Left colon (tissue), 2 donors: Measurements from ENCODE around the gene MEF2B. TPM values are rescaled to one million over a fixed set of nuclear protein-coding genes. Genes with fewer than 3 reads are reported as not detected.

Experiments
- ATAC-seq: fragments of 200-7000 bp; cut with Tn5 transposase; one replicate; pipeline ENCODE4 v1.9.1; 2020; ENCODE audit warnings: mild to moderate bottlenecking, moderate library complexity
- DNase-seq, 2 donors: peaks; one replicate each; pipeline ENCODE4 v3.0.0-alpha.2; 2020
- intact Hi-C, 2 donors: fragments of 100-400 bp; cut with DNase I in 1 of 2; cut with micrococcal nuclease in 1 of 2; formaldehyde crosslinking; loops; one replicate each; pipeline versions ENCODE4 v1.11.2 to v1.14.0; 2022; cut with DNase I, micrococcal nuclease
- long read RNA-seq: library from polyadenylated mRNA; unstranded; transcript quantifications from one replicate; pipeline ENCODE4 v2.0.0, GENCODE V29; 2021
- total RNA-seq, 2 donors: library from RNA; stranded (reverse); fragmentation: NEBNext Ultra II Directional; extraction: Animal tissue kit (Norgen Biotek cat#: 25700); gene quantifications; one replicate each; pipeline ENCODE4 v1.2.1, GENCODE V29; 2021
- donor health status: DM: no; HTN: no; CAD: no.
- donor health status: DM: yes; HTN: yes; CAD: no.

The MEF2B gene
- 1 to 10 TPM; 1.4 to 3.5 TPM for total RNA-seq
- long read RNA-seq, partial matches to known transcripts: 0 of 1 reads
- long read RNA-seq, other reads (novel, unspliced or antisense): 1 of 1 reads

DNA sequence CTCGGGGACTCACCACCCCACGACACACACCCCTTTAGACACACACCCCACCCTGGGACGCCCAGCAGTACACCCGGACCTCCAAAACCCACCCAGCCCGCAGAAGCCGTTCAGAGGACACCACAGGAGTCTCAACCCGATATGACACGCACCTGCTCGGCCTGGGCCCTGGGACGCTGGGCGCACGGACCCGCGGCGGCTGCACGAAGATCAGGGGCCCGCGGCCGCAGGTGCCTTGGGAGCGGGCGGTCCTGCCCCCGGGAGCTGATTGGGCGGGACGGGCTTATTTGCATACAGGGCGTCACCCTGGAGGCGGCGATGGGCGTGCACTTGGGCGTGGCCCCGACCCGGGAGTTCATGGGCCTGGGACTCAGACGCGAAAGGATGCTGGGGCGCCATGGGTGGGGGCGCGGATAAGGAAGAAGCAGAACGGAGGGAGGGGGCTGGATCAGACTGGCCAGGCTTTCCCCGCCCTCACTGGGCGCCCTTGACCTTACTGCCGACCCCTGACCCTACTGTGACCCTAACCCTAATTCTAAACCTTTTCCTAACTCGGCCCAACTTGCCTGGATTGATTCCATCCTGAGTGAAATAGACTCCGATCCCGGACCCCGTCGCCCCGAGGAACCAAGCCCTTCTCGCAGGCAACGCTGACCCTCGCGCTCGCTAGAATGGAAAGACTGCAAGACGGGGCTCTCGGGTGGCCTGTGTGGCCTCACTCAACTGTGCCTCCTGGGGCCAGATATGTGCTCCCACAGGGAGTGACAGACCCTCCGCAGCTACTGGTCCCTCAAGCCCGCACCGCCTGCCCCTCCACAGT lies at the start of gene MEF2B:
TSS of gene MEF2B (minus strand) at position 211 of the 820 bp plus-strand sequence. CDS start 19,528 bp downstream, outside the sequence.
- DNase-seq (peak; percentile 83 to 90), ATAC-seq (peak; percentile 97)
- intact Hi-C loops: no loop called here

DNA sequence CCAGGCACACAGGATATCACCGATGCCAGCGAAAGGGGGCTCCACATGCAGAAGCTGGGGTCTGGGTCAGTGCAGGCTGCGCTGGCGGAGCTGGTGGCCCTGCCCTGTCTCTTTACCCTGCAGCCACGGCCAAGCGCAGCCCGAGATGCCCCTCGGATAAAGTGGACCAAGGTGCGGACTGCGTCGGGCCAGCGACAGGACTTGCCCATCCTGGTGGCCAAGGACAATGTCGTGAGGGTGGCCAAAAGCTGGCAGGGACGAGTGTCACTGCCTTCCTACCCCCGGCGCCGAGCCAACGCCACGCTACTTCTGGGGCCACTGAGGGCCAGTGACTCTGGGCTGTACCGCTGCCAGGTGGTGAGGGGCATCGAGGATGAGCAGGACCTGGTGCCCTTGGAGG lies 48.8 kb upstream of the MEF2B start:
- DNase-seq (no peak), ATAC-seq (no peak)
- intact Hi-C loops: no loop called here

DNA sequence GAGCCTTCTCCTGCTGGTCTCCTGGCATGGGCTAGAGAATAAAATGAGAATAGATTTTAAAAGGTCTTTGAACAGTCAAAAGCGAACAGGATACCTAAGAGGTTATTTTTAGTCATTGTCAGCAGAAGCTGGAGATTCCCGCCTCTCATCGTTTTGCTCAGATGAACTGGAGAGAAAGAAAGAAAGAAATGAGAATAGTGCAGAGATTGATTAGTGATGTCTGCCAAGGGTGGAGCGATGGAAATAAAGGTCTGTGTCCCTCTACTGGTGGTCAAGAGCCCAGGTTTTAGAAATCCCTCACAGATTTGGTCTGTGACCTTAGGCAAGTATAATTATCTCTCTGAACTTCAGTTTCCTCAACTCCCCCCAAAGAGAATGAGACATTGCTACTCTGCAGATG lies 47.0 kb upstream of the MEF2B start:
- DNase-seq (no peak), ATAC-seq (no peak)
- intact Hi-C loops: no loop called here

- intact Hi-C loops: no loop called here
- DNase-seq (no peak), ATAC-seq (no peak)
Measured at GRCh38 chr19:19215792-19216191, 45.7 kb upstream of the MEF2B start.

- DNase-seq: no peak
- intact Hi-C loops: no loop called here
- peak; percentile 57 for ATAC-seq
Measured at GRCh38 chr19:19214892-19215291, 44.8 kb upstream of the MEF2B start.

DNA sequence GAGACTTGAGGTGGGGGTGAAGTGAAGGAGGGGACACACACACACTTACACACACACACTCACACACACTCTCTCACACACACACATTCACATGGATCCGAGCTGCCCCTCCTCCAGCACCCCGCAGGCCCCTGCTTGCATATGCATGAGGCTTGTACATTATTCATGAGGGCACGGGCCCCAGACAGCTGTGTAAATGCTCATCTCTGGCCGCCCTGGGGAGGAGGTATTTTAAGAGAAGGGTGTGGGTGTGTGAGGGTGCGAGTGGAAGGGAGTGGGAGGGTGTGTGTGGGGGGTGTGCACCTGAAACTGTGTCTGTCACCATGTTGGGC lies 44.1 kb upstream of the MEF2B start:
- intact Hi-C loops: no loop called here
- no peak for ATAC-seq
- no peak for DNase-seq

- no peak for ATAC-seq
- intact Hi-C loops: no loop called here
Measured at GRCh38 chr19:19213426-19214158, 43.5 kb upstream of the MEF2B start.

GRCh38 chr19:19212916-19213315 lies 42.9 kb upstream of the MEF2B start:
- intact Hi-C loops: no loop called here
- no peak for DNase-seq

More at GRCh38 chr19:19213426-19214158, 43.5 kb upstream of the MEF2B start:
- no peak for DNase-seq

GRCh38 chr19:19211499-19212420 lies 41.7 kb upstream of the MEF2B start, which contains the start of gene NCAN:
Gene NCAN, plus strand, starts transcription at chr19:19211958. Its CDS starts 4,996 bp downstream, at chr19:19216954.
- no peak for DNase-seq
- ATAC-seq: no peak
- intact Hi-C loops: no loop called here

More at GRCh38 chr19:19212916-19213315, 42.9 kb upstream of the MEF2B start:
- ATAC-seq: no peak

- intact Hi-C loops: no loop called here
- ATAC-seq (no peak), DNase-seq (no peak)
Measured at GRCh38 chr19:19209372-19209771, 39.3 kb upstream of the MEF2B start.

DNA sequence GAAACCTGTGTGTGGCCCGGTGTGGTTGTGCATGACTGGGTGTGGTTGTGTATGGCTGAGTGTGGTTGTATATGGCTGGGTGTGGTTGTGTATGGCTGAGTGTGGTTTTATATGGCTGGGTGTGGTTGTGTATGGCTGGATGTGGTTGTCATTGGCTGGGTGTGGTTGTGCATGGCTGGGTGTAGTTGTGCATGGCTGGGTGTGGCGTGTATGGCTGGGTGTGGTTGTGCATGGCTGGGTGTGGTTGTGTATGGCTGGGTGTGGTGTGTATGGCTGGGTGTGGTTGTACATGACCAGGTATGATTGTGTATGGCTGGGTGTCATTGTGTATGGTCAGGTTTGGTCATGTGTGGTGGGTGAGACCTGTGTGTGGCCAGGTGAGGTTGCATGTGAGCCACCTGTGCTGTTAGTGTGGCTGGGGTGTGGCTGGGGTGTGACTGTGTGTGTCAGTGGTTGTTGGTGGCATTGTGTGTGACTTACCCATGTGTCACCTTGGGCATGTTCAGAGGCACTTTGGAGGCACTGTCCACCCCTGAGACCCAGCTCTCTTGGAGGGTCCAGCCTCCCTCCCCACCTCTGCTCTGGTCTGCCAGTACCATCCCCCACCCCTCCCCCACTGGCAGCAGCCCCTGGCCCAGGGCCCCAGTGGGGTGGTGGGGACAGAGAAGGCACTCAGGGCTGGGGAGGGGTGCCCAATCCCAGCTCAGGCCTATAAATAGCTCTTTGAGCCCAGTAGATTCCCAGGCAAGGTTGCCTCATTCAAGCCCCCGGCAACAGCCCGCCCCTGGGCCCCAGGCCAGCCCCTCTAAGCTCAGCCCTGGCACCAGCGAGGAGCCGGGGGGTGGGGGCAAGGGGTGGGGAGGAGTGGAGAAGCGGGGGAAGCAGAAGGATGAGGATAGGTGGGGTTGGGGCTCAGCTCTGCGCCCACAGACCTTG lies 37.8 kb upstream of the MEF2B start:
- intact Hi-C loops: no loop called here
- no peak for DNase-seq
- peak; percentile 38 for ATAC-seq

DNA sequence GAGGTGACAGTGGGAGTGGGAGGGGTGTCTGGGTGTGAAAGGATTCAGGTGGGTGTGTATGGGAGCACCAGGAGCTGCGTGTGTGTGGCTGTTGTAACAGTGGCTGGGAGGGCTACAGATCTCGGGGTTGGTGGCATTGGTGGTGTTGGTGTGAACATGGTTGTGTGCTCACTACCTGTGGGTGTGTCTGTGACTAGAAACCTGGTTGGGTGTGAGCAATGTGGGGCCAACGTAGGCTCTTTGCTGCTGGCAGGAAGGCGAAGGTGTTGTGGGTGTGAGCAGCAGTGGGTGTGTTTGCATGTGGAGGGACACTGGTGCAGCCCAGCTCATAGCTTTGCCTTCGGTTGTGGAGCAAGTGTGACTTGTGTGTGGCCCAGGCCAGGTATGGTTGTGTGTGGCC lies 36.9 kb upstream of the MEF2B start:
- intact Hi-C loops: no loop called here
- no peak for ATAC-seq

DNA sequence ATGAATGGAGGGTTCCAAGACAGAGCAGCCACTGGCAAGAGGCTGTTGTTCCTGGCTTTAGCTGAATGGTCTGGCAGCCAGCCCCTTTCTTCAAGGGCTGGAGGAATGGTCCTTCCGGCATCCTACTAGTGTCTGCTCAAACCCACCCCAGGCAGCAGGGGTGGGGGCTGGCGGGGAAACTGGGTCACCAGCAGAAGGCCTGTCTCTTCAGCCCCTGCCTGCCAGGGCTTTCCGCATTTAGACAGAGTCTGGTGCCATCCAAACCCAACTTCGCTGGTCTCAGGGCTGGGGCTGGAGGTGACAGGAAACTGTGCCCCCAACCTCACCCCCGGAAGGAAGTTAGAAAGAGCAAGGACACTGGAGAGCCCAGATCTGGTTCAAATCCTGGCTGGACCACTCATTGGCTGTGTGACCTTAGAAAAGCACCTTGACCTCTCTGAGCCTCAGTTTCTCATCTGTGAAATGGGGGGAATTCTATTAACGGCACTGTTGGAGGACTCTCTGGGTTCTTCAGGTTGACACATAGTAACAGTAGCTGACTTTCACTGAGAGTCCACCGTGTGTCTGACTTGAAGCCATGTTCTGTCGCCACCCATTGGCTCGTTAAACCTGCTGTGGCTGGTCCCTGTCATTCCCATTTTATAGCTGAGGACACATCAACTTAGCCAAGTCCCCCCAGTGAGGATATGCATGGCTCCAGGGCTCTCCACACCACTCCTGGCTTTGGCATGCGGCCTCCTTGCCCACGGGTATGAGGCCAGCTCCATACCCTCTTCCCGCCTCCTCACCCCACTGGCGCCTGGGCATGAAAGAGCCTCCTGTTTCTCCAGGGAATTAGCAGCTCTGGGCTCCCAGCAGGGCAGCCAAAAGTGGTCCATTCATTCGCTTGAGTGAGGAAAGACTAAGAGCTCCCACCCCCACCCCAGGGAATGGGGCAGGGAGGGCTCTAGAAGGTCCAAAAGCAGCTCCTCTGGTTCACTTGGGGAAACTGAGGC lies 35.6 kb upstream of the MEF2B start:
- ATAC-seq (no peak), DNase-seq (no peak)
- intact Hi-C loops: no loop called here

More for the DNA sequence above, 36.9 kb upstream of the MEF2B start:
- DNase-seq: no peak

DNA sequence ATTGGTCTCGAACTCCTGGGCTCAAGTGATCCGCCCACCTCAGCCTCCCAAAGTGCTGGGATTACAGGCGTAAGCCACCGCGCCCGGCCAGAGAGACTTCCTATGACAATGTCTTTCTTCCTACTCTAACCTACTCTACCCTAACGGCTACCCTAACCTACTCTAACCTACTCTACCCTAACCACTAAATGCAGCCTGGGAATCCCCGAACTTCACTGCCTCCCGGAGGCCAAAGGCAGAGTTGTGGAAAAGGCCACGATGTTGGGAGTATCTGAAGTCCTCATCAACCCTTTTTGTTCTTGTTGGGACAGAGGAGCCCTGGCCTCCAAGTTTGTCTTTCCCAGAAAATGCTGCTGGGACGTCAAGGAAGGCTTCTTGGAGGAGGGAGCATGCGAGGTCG lies 34.1 kb upstream of the MEF2B start:
- ATAC-seq: no peak
- no peak for DNase-seq
- intact Hi-C loops: no loop called here

GRCh38 chr19:19203012-19203856 lies 33.2 kb upstream of the MEF2B start, which contains the start of gene NR2C2AP:
Gene NR2C2AP, minus strand, starts transcription at chr19:19203414. Its CDS starts 354 bp downstream, at chr19:19203060.
- intact Hi-C loops: no loop called here
- peak; percentile 93 for ATAC-seq
- DNase-seq: peak; percentile 91 to 96

DNA sequence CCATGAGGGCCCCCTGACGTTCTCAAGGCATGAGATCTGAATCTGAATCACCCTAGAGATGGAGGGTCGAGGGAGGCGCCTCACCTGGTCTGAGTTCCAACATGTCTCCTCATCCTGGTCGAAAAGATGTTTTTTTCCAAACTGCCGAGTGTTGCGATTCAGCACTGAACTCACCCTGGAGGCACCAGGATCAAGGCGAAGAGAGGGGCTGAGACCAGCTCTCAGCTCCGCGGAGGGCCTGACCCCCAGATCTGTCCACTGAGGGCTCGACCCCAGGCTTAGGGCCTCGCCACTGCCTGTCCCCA lies 32.6 kb upstream of the MEF2B start:
- ATAC-seq: no peak
- intact Hi-C loops: no loop called here

More for the DNA sequence above, 32.6 kb upstream of the MEF2B start:
- DNase-seq: no peak
